BE2C (cell line): ENCODE measurements around the gene SLC7A6.

Experiments
- DNase-seq: peaks from one replicate; pipeline ENCODE4 v3.0.0-alpha.2; 2020
- H3K27me3 ChIP-seq: fragments of 250-450 bp; sonication (Bioruptor Pico); 2 replicates; pipeline ENCODE4 v1.5.1; 2020; ENCODE audit warnings: mild to moderate bottlenecking
- H3K36me3 ChIP-seq: fragments of 250-450 bp; sonication (Bioruptor Pico); 2 replicates; pipeline ENCODE4 v1.5.1; 2020; ENCODE audit warnings: mild to moderate bottlenecking
- H3K4me1 ChIP-seq: fragments of 250-450 bp; sonication (Bioruptor Pico); 2 replicates; pipeline ENCODE4 v1.5.1; 2020
- H3K4me3 ChIP-seq: 2 replicates; pipeline ENCODE4 v1.5.1; 2011; ENCODE audit warnings: low read depth, low read length
- H3K9me3 ChIP-seq: fragments of 250-450 bp; sonication (Bioruptor Pico); 2 replicates; pipeline ENCODE4 v1.5.1; 2020
- CTCF ChIP-seq: IDR thresholded peaks from 2 replicates; pipeline ENCODE4 v1.5.1; 2012; ENCODE audit warnings: mild to moderate bottlenecking, low read depth, low read length

The SLC7A6 gene

GRCh38 chr16:68300734-68301459 is 36.6 kb downstream of the SLC7A6 start:
- peaks cover 80% of the 10 kb centered on the region for H3K36me3 ChIP-seq

GRCh38 chr16:68306633-68307032 is 42.3 kb downstream of the SLC7A6 start:
- peaks cover 55% of the 10 kb centered on the region for H3K36me3 ChIP-seq
- TF ChIP-seq CTCF: no peak
- no peak overlapping the region for H3K4me3 ChIP-seq
- H3K27me3 ChIP-seq: no peaks in the 10 kb centered on the region
- H3K4me1 ChIP-seq: no peaks in the 10 kb centered on the region
- DNase-seq: no peak
- no peaks in the 10 kb centered on the region for H3K9me3 ChIP-seq

More at GRCh38 chr16:68300734-68301459, 36.6 kb downstream of the SLC7A6 start:
- no peak overlapping the region for H3K4me3 ChIP-seq
- H3K27me3 ChIP-seq: no peaks in the 10 kb centered on the region
- H3K4me1 ChIP-seq: no peaks in the 10 kb centered on the region; the same call in 1 of the 2 replicates
- TF ChIP-seq CTCF: no peak
- no peak for DNase-seq
- no peaks in the 10 kb centered on the region for H3K9me3 ChIP-seq

GRCh38 chr16:68309799-68310198 is 45.5 kb downstream of the SLC7A6 start:
- no peak for DNase-seq
- H3K4me1 ChIP-seq: peaks cover 3% of the 10 kb centered on the region; the same call in 1 of the 2 replicates
- peak overlapping the region; percentile 84 for H3K4me3 ChIP-seq
- no peaks in the 10 kb centered on the region for H3K9me3 ChIP-seq
- no peak for TF ChIP-seq CTCF
- H3K36me3 ChIP-seq: peaks cover 26% of the 10 kb centered on the region
- no peaks in the 10 kb centered on the region for H3K27me3 ChIP-seq

- Histone ChIP-seq H3K4me1 (peaks cover 3% of the 10 kb centered on the region; the same call in 1 of the 2 replicates), H3K4me3 (peak overlapping the region; percentile 84), H3K9me3 (no peaks in the 10 kb centered on the region), H3K27me3 (no peaks in the 10 kb centered on the region), H3K36me3 (peaks cover 28% of the 10 kb centered on the region)
- no peak for TF ChIP-seq CTCF
- peak; percentile 18 for DNase-seq
Measured at GRCh38 chr16:68310437-68310773, 46.1 kb downstream of the SLC7A6 start.

GRCh38 chr16:68310774-68311511 is 46.6 kb downstream of the SLC7A6 start, which contains the start of the genes PRMT7 and SLC7A6OS:
Gene PRMT7, plus strand, starts transcription at chr16:68311019. Its CDS starts 4,961 bp downstream, at chr16:68315980.
Gene SLC7A6OS, minus strand, starts transcription at chr16:68310946. Its CDS starts 20 bp downstream, at chr16:68310926.
- no peaks in the 10 kb centered on the region for H3K27me3 ChIP-seq
- H3K4me3 ChIP-seq: peak within 1 kb of the TSS; percentile 84
- peak; percentile 95 for DNase-seq
- H3K4me1 ChIP-seq: peaks cover 3% of the 10 kb centered on the region; the same call in 1 of the 2 replicates
- H3K9me3 ChIP-seq: no peaks in the 10 kb centered on the region
- TF ChIP-seq CTCF: peak; percentile 7; the same call in 1 of the 2 replicates
- H3K36me3 ChIP-seq: peaks cover 33% of the 10 kb centered on the region
